OCI-M1 (cell line): ENCODE measurements around the gene ZFYVE9.
A peak's percentile ranks its signal among the peaks of the same experiment; 100 is the strongest.
"Not testable (repeated sequence)": the region's sequence is repeated elsewhere in the genome, so short reads cannot be mapped to it uniquely, and the experiment has no call there.

ENCODE experiments used
- DNase-seq: peaks from one replicate; lab custom pipeline; 2025; lab: John Stamatoyannopoulos, UW

Gene ZFYVE9

GRCh38 chr1:52192024-52192423, 50.1 kb downstream of the ZFYVE9 start:
- DNase-seq = no peak

- no peak for DNase-seq
Observed at GRCh38 chr1:52192436-52192835, 50.5 kb downstream of the ZFYVE9 start.

- DNase-seq = no peak
Observed at GRCh38 chr1:52193985-52194384, 52.1 kb downstream of the ZFYVE9 start.

- no peak for DNase-seq
Observed at GRCh38 chr1:52195161-52195560, 53.3 kb downstream of the ZFYVE9 start.

- DNase-seq = peak; percentile 92
Observed at GRCh38 chr1:52203935-52204625, 62.2 kb downstream of the ZFYVE9 start.

GRCh38 chr1:52204696-52205095, 62.8 kb downstream of the ZFYVE9 start:
- DNase-seq = no peak

GRCh38 chr1:52206686-52207085, 64.8 kb downstream of the ZFYVE9 start:
- DNase-seq = not testable (repeated sequence)

- no peak for DNase-seq
Observed at GRCh38 chr1:52209429-52209828, 67.5 kb downstream of the ZFYVE9 start.

GRCh38 chr1:52210044-52210443, 68.2 kb downstream of the ZFYVE9 start:
- no peak for DNase-seq

GRCh38 chr1:52216907-52217458, 75.1 kb downstream of the ZFYVE9 start:
- DNase-seq = no peak

GRCh38 chr1:52225174-52225573, 83.3 kb downstream of the ZFYVE9 start:
- DNase-seq = no peak

GRCh38 chr1:52229494-52229893, 87.6 kb downstream of the ZFYVE9 start:
- no peak for DNase-seq

- no peak for DNase-seq
Observed at GRCh38 chr1:52233463-52233862, 91.6 kb downstream of the ZFYVE9 start.

- no peak for DNase-seq
Observed at GRCh38 chr1:52234014-52234413, 92.1 kb downstream of the ZFYVE9 start.

GRCh38 chr1:52234708-52235107, 92.8 kb downstream of the ZFYVE9 start:
- no peak for DNase-seq

GRCh38 chr1:52235646-52236045, 93.8 kb downstream of the ZFYVE9 start:
- DNase-seq = no peak

- peak; percentile 77 for DNase-seq
Observed at GRCh38 chr1:52237430-52237829, 95.5 kb downstream of the ZFYVE9 start.

- no peak for DNase-seq
Observed at GRCh38 chr1:52238474-52238873, 96.6 kb downstream of the ZFYVE9 start.

- DNase-seq = peak; percentile 9
Observed at GRCh38 chr1:52238887-52239707, 97.2 kb downstream of the ZFYVE9 start.

GRCh38 chr1:52239708-52240001, 97.8 kb downstream of the ZFYVE9 start:
- peak; percentile 81 for DNase-seq

GRCh38 chr1:52240592-52241210, 98.8 kb downstream of the ZFYVE9 start:
- DNase-seq = peak; percentile 37

- DNase-seq = no peak
Observed at GRCh38 chr1:52243221-52243987, 101.5 kb downstream of the ZFYVE9 start.
